RWPE2 (cell line): ENCODE results near the gene FGF3.

Experiments used
- ATAC-seq: fragments of 200-7000 bp; cut with Tn5 transposase; 3 replicates; pipeline ENCODE4 v1.9.1; 2021; ENCODE audit warnings: low read depth
- DNase-seq: peaks from one replicate; pipeline ENCODE4 v3.0.0-alpha.2; 2020; ENCODE audit warnings: low spot score
- H3K27ac ChIP-seq: fragments of 450-650 bp; 2 replicates; pipeline ENCODE4 v1.5.1; 2017; ENCODE audit warnings: mild to moderate bottlenecking; ENCODE audit not compliant: poor library complexity, severe bottlenecking
- H3K27me3 ChIP-seq: fragments of 250-450 bp; sonication (Bioruptor Pico); 2 replicates; pipeline ENCODE4 v1.5.1; 2021; ENCODE audit warnings: mild to moderate bottlenecking, moderate library complexity; ENCODE audit not compliant: insufficient read depth, poor library complexity, severe bottlenecking
- H3K36me3 ChIP-seq: fragments of 250-450 bp; sonication (Bioruptor Pico); 2 replicates; pipeline ENCODE4 v1.5.1; 2020; ENCODE audit warnings: low read depth, mild to moderate bottlenecking, moderate library complexity
- H3K4me1 ChIP-seq: fragments of 250-450 bp; sonication (Bioruptor Pico); 2 replicates; pipeline ENCODE4 v1.5.1; 2021; ENCODE audit warnings: mild to moderate bottlenecking, moderate library complexity; ENCODE audit not compliant: insufficient read depth, poor library complexity, severe bottlenecking
- H3K4me3 ChIP-seq: fragments of 250-450 bp; sonication (Bioruptor Pico); 2 replicates; pipeline ENCODE4 v1.5.1; 2021; ENCODE audit warnings: mild to moderate bottlenecking, moderate library complexity; ENCODE audit not compliant: severe bottlenecking
- H3K9me3 ChIP-seq: fragments of 250-450 bp; sonication (Bioruptor Pico); 2 replicates; pipeline ENCODE4 v1.5.1; 2021; ENCODE audit warnings: mild to moderate bottlenecking, moderate library complexity; ENCODE audit not compliant: severe bottlenecking
- TF ChIP-seq, protein P1 (sequence below): fragments of 450-650 bp; IDR thresholded peaks from one replicate; pipeline ENCODE4 v1.5.1; 2017; ENCODE audit warnings: mild to moderate bottlenecking, moderate library complexity; ENCODE audit not compliant: poor library complexity, severe bottlenecking

The FGF3 gene

DNA sequence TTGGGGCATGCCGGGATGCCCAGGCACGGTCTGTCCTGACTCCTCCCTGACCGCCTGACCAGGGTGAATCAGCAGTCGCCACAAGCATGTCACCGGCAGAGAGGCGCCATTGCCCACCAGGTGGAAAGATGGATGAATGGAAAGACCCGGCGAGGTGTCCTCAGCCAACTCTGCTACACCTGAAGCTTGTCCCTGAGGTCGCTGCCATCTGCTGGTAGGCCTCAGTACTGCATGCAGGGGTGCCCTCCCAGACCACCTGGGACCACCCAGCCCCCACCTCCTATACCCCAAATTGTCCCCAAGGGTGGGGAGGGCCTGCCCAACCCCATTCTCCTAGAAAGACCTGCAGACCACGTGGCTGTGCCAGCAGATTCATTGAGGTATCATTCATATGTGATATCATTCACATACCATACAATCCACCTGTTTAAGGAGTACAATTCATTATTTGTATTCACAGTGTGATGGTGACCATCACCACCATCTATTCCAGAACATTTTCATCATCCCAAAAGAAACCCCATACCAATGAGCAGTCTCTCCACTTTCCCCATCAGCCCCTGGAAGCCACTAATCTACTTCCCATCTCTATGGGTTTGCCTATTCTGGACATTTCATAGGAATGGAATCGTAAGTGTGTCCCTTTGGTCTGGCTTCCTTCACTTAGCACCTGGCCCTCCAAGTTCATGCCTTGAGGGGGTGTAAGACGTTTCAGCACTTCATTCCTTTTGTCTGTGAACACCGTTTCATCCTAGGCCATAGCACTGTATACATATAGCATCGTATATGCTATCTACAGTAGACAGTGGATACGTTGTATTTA lies 17.5 kb downstream of the FGF3 start:
- H3K27me3 ChIP-seq, result no peaks in the 10 kb centered on the region
- TF ChIP-seq, protein P1, sequence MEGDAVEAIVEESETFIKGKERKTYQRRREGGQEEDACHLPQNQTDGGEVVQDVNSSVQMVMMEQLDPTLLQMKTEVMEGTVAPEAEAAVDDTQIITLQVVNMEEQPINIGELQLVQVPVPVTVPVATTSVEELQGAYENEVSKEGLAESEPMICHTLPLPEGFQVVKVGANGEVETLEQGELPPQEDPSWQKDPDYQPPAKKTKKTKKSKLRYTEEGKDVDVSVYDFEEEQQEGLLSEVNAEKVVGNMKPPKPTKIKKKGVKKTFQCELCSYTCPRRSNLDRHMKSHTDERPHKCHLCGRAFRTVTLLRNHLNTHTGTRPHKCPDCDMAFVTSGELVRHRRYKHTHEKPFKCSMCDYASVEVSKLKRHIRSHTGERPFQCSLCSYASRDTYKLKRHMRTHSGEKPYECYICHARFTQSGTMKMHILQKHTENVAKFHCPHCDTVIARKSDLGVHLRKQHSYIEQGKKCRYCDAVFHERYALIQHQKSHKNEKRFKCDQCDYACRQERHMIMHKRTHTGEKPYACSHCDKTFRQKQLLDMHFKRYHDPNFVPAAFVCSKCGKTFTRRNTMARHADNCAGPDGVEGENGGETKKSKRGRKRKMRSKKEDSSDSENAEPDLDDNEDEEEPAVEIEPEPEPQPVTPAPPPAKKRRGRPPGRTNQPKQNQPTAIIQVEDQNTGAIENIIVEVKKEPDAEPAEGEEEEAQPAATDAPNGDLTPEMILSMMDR, result peak; percentile 59
- DNase-seq (peak; percentile 38), ATAC-seq (peak; percentile 25; the same call in 1 of the 3 replicates)
- no peak overlapping the region for H3K27ac ChIP-seq
- H3K4me3 ChIP-seq, result no peak overlapping the region
- no peaks in the 10 kb centered on the region for H3K9me3 ChIP-seq
- H3K4me1 ChIP-seq, result no peaks in the 10 kb centered on the region
- no peaks in the 10 kb centered on the region for H3K36me3 ChIP-seq

DNA sequence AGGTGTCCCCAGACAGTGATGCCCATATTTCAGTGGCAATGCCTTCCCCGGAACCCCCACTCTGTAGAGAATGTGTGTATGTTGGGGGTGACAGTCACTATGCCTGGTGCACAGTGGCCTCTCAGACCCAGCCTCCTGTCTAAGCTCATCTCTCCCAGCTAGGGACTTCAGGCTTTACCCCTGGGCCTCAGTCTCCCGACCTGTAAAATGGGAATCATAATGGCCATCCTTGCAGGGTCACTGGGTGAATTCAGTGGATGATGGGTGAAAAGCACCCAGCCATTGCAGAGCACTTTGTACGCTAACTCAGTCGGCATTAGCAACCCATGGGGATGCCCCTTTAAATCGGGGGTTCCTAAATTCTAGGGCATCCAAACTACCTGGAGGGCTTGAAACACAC lies 18.9 kb downstream of the FGF3 start:
- TF ChIP-seq, protein P1, result no peak
- no peak for DNase-seq
- H3K4me1 ChIP-seq, result no peaks in the 10 kb centered on the region
- no peak overlapping the region for H3K4me3 ChIP-seq
- no peaks in the 10 kb centered on the region for H3K9me3 ChIP-seq
- H3K27me3 ChIP-seq, result no peaks in the 10 kb centered on the region
- ATAC-seq, result no peak
- H3K36me3 ChIP-seq, result no peaks in the 10 kb centered on the region
- no peak overlapping the region for H3K27ac ChIP-seq

DNA sequence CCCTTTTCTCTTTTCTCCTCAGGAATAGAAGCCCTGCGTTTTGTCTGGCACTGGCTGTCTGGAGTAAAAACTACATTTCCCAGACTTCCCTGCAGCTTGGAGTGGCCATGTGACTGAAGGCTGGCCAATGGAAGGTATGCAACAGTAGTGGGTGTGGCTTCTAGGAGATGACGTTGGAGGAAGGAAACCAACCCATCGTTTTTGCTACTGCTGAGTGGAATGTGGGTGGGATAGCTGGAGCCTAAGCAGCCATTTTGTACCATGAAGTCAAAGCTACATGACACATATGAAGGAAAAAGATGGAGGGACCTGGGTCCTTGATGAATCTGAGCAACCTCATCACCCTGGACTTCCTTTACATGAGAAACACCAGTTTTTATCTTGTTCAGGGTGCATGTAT lies 19.6 kb downstream of the FGF3 start:
- TF ChIP-seq, protein P1, result no peak
- no peaks in the 10 kb centered on the region for H3K4me1 ChIP-seq
- no peaks in the 10 kb centered on the region for H3K36me3 ChIP-seq
- no peak overlapping the region for H3K4me3 ChIP-seq
- no peak overlapping the region for H3K27ac ChIP-seq
- peak; percentile 67; the same call in 1 of the 3 replicates for ATAC-seq
- no peaks in the 10 kb centered on the region for H3K27me3 ChIP-seq
- H3K9me3 ChIP-seq, result no peaks in the 10 kb centered on the region
- DNase-seq, result no peak

DNA sequence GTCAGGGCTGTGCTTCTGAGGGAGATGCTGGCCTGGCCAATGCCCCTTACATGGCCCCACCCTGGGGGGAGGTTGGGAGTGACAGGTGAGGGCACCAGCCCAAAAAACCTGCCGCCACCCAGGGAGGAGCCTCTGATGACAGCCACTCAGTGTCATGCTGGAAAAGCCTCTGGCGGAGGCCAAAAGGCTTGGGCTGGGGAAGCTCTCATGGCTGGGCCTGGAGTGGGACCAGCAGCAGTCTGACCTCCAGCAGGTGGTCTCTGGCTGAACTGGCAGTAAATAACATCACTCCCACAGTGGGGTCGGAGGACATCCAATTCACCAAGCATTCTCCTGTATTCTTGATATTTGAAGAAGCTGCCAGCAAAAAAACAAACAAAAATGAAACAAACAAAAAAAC lies 20.1 kb downstream of the FGF3 start:
- no peak overlapping the region for H3K4me3 ChIP-seq

More for the DNA sequence above, 20.1 kb downstream of the FGF3 start:
- Histone ChIP-seq H3K9me3 (no peaks in the 10 kb centered on the region), H3K36me3 (no peaks in the 10 kb centered on the region), H3K27me3 (no peaks in the 10 kb centered on the region), H3K27ac (no peak overlapping the region), H3K4me1 (no peaks in the 10 kb centered on the region)
- DNase-seq (peak; percentile 31), ATAC-seq (no peak)
- TF ChIP-seq, protein P1, result no peak
